Lower leg skin (tissue), 3 donors: Measurements from ENCODE around the gene POMT2.

Source experiments
- CTCF ChIP-seq, 3 donors: fragments of 450-650 bp; IDR thresholded peaks; one replicate each; pipeline ENCODE4 v1.5.1; 2016; ENCODE audit warnings: antibody characterized with exemption in 3 of 3, mild to moderate bottlenecking in 3 of 3, moderate library complexity in 2 of 3
- POLR2A ChIP-seq, 2 donors: fragments of 450-650 bp; IDR thresholded peaks; one replicate each; pipeline ENCODE4 v1.6.1; 2016 to 2017; ENCODE audit warnings: antibody characterized with exemption in 2 of 2, mild to moderate bottlenecking in 1 of 2, moderate library complexity in 1 of 2

- no peak for TF ChIP-seq CTCF (IDR thresholded peaks at IDR 0.05)
- no peak for TF ChIP-seq POLR2A (IDR thresholded peaks at IDR 0.05)
These were observed 19.7 kb upstream of the POMT2 start for GRCh38 chr14:77340389-77340788.
